KMS-11 (cell line): ENCODE data around the gene TRIP12.
"Not testable (repeated sequence)": the region's sequence is repeated elsewhere in the genome, so short reads cannot be mapped to it uniquely, and the experiment has no call there.

Experiments used
- H2AFZ ChIP-seq: fragments of 200-600 bp; sonication (generic); 2 replicates; pipeline ENCODE4 v1.6.1; 2016; ENCODE audit warnings: antibody characterized with exemption, mixed run types, low read depth
- H3K27ac ChIP-seq: fragments of 200-600 bp; sonication (generic); 2 replicates; pipeline ENCODE4 v1.6.1; 2016; ENCODE audit warnings: mild to moderate bottlenecking, mixed run types
- H3K27me3 ChIP-seq: fragments of 200-600 bp; sonication (generic); 2 replicates; pipeline ENCODE4 v1.6.1; 2017; ENCODE audit warnings: mild to moderate bottlenecking, low read depth, mixed run types, moderate library complexity; ENCODE audit not compliant: insufficient read depth
- H3K36me3 ChIP-seq: fragments of 200-600 bp; sonication (generic); 2 replicates; pipeline ENCODE4 v1.6.1; 2017; ENCODE audit warnings: mild to moderate bottlenecking, mixed run types; ENCODE audit not compliant: insufficient read depth
- H3K4me1 ChIP-seq: fragments of 200-600 bp; sonication (generic); 2 replicates; pipeline ENCODE4 v1.6.1; 2016; ENCODE audit warnings: mild to moderate bottlenecking, low read depth, mixed run types; ENCODE audit not compliant: poor library complexity, severe bottlenecking
- H3K4me2 ChIP-seq: fragments of 200-600 bp; sonication (generic); 2 replicates; pipeline ENCODE4 v1.7.0; 2016; ENCODE audit warnings: mild to moderate bottlenecking, mixed run types
- H3K4me3 ChIP-seq: fragments of 200-600 bp; sonication (generic); IDR thresholded peaks from 2 replicates; pipeline ENCODE4 v1.6.1; 2017; ENCODE audit warnings: low read depth, low read length, mixed read lengths; ENCODE audit not compliant: insufficient read depth
- H3K79me2 ChIP-seq: fragments of 200-600 bp; sonication (generic); 2 replicates; pipeline ENCODE4 v1.6.1; 2016; ENCODE audit warnings: low read depth, mixed run types; ENCODE audit not compliant: insufficient read depth
- H3K9ac ChIP-seq: fragments of 200-600 bp; sonication (generic); 2 replicates; pipeline ENCODE4 v1.6.1; 2016; ENCODE audit warnings: mild to moderate bottlenecking, mixed run types
- H4K20me1 ChIP-seq: fragments of 200-600 bp; sonication (generic); 2 replicates; pipeline ENCODE4 v1.6.1; 2016; ENCODE audit warnings: mild to moderate bottlenecking, mixed run types; ENCODE audit not compliant: insufficient read depth
- TF ChIP-seq, protein P1 (sequence below): fragments of 200-600 bp; sonication (generic); conservative IDR thresholded peaks from 2 replicates; pipeline ENCODE4 v1.6.1; 2017; ENCODE audit warnings: low read depth, mild to moderate bottlenecking, antibody characterized with exemption, low read length, moderate library complexity, mixed read lengths

The TRIP12 gene

DNA sequence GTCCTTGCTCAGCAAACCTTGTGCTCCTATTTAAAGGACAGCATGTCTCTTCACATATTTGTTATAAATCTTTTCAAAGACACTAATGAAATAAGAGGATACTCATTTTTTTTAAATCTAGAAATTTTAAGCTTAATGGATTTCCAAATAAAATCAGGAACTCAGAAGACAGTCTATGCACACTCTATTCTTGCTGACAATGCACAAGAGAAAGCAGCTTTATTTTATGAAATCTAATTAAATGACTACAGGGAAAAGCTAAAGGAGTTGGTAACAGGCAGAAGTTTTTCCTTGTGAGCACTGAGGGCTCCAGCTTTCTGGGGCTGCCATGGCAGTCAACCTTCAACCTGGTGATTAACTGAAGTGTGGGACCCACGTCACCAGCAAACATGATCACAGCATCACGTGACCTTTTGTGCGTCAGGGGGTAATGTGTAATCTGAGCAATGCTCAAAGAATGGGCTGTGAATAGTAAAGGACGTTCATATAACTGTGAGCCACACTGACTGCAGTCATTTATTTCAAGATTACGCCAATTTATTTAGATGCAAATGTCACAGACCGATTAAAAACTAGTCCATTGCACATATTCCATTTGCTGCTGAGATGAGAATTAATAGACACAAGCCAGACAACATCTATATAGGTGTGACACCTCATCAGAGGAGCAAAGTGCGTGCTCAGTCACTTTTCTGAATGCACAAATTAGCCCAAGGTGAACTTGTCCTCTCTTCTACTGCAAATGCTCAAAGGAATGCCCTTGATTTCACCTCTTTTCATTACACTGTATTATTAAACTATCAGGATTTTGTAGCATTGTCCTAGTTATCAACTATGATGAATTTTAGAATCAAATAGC lies 195.9 kb downstream of the TRIP12 start:
- H3K27me3 ChIP-seq, result no peaks in the 10 kb centered on the region
- H3K36me3 ChIP-seq, result no peaks in the 10 kb centered on the region
- no peaks in the 10 kb centered on the region for H4K20me1 ChIP-seq
- no peaks in the 10 kb centered on the region for H3K4me1 ChIP-seq
- H3K27ac ChIP-seq, result no peak overlapping the region
- H2AFZ ChIP-seq, result no peak overlapping the region
- no peaks in the 10 kb centered on the region for H3K79me2 ChIP-seq
- TF ChIP-seq, protein P1, sequence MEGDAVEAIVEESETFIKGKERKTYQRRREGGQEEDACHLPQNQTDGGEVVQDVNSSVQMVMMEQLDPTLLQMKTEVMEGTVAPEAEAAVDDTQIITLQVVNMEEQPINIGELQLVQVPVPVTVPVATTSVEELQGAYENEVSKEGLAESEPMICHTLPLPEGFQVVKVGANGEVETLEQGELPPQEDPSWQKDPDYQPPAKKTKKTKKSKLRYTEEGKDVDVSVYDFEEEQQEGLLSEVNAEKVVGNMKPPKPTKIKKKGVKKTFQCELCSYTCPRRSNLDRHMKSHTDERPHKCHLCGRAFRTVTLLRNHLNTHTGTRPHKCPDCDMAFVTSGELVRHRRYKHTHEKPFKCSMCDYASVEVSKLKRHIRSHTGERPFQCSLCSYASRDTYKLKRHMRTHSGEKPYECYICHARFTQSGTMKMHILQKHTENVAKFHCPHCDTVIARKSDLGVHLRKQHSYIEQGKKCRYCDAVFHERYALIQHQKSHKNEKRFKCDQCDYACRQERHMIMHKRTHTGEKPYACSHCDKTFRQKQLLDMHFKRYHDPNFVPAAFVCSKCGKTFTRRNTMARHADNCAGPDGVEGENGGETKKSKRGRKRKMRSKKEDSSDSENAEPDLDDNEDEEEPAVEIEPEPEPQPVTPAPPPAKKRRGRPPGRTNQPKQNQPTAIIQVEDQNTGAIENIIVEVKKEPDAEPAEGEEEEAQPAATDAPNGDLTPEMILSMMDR, result no peak
- no peak overlapping the region for H3K4me3 ChIP-seq
- no peak overlapping the region for H3K9ac ChIP-seq
- no peak overlapping the region for H3K4me2 ChIP-seq

DNA sequence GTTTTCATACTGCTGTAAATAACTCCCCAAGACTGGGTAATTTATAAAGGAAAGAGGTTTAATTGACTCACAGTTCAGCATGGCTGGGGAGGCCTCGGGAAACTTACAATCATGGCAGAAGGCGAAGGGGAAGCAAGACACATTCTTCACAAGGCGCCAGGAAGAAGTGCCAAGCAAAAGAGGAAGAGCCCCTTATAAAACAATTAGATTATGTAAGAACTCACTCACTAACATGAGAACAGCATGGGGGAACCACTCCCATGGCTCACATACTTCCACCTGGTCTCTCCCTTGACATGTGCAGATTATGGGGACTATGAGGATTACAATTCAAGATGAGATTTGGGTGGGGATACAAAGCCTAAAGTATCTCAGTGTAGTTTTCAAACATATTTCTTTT lies 198.6 kb downstream of the TRIP12 start:
- not testable (repeated sequence) for H3K4me3 ChIP-seq, H4K20me1 ChIP-seq, H3K27me3 ChIP-seq, H3K36me3 ChIP-seq, H3K9ac ChIP-seq, H3K4me1 ChIP-seq, H3K27ac ChIP-seq, H2AFZ ChIP-seq, H3K79me2 ChIP-seq, H3K4me2 ChIP-seq

DNA sequence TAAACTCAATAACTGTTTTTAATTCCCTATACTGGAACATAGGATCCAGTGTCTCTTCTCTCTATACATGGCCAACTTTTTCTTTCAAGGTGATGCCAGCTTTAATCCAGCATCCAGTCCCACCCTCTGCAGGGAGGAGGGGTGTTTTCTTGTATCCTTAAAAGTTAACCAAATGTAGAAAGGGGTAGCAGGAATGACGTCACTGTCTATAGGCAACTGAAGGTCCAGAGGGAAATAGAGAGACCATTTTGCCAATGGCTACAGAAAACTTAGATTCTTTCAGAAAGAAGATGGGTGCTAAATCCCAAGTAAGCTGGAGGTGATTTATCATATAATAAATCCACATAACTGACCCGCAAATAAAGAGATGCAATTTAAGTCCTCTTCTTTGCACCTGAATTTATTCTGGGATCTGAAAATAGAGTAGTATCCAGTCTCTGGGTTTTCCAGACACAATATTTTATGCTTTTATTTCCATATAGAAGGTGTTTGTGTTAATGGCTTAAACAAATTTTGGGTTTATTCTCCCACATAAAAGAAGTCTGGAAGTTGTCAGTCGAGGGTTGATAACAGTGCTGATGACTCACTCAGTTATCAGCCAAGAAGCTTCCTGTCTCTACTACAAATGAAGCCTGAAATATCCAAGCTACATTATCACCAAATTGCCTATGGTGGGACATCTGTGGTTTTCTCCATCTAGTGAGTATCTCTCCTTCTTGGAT lies 201.7 kb downstream of the TRIP12 start:
- H3K36me3 ChIP-seq, result no peaks in the 10 kb centered on the region
- no peak overlapping the region for H3K27ac ChIP-seq
- H3K27me3 ChIP-seq, result no peaks in the 10 kb centered on the region
- H3K79me2 ChIP-seq, result no peaks in the 10 kb centered on the region
- H2AFZ ChIP-seq, result no peak overlapping the region
- no peaks in the 10 kb centered on the region for H4K20me1 ChIP-seq
- H3K4me3 ChIP-seq, result no peak overlapping the region
- no peak overlapping the region for H3K4me2 ChIP-seq
- H3K4me1 ChIP-seq, result no peaks in the 10 kb centered on the region
- H3K9ac ChIP-seq, result no peak overlapping the region
- TF ChIP-seq, protein P1, result no peak

DNA sequence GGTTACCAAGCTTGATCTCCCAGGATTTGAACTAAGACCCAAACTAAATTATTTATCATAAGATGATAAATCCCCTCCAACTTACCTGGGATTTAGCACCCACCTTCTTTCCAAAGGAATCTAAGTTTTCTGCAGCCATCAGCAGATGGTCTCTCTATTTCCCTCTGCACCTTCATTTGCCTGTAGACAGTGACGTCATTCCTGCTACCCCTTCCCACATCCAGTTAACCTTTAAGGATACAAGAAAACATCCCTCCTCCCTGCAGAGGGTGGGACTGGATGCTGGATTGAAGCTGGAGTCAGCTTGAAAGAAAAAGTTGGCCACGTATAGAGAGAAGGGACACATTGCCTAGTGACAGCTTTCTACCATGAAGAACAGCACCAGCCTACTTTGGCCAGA lies 203.8 kb downstream of the TRIP12 start:
- H4K20me1 ChIP-seq, result no peaks in the 10 kb centered on the region
- H3K79me2 ChIP-seq, result no peaks in the 10 kb centered on the region
- TF ChIP-seq, protein P1, result no peak
- H3K27ac ChIP-seq, result no peak overlapping the region
- no peak overlapping the region for H3K9ac ChIP-seq
- no peaks in the 10 kb centered on the region for H3K4me1 ChIP-seq
- H3K4me3 ChIP-seq, result no peak overlapping the region
- no peaks in the 10 kb centered on the region for H3K36me3 ChIP-seq
- no peak overlapping the region for H3K4me2 ChIP-seq
- no peak overlapping the region for H2AFZ ChIP-seq
- H3K27me3 ChIP-seq, result no peaks in the 10 kb centered on the region
